SK-N-SH (cell line): ENCODE results near the gene PFDN5. TPM values are rescaled to one million over a fixed set of nuclear protein-coding genes. Genes with fewer than 3 reads are reported as not detected.

Experiments used
- CTCF ChIA-PET: fragments of 300-600, 350-600 bp; formaldehyde crosslinking; extraction: SDS; loops from one replicate; lab custom pipeline; 2021; lab: Yijun Ruan, JAX
- POLR2A ChIA-PET: fragments of 350-600 bp; sonication (Branson Sonifier 250); formaldehyde crosslinking; extraction: SDS; loops from one replicate; lab custom pipeline; 2020; ENCODE audit warnings: antibody characterized with exemption, inconsistent platforms; lab: Yijun Ruan, JAX
- DNase-seq: peaks from one replicate; pipeline ENCODE4 v3.0.0; 2012
- H2AFZ ChIP-seq: fragments of 200-600 bp; sonication (generic); 2 replicates; pipeline ENCODE4 v1.8.1; 2016; ENCODE audit warnings: antibody characterized with exemption, mild to moderate bottlenecking, low read depth
- H3F3A ChIP-seq: fragments of 200-600 bp; sonication (generic); replicated peaks from 2 replicates; pipeline ENCODE3; 2016; ENCODE audit warnings: antibody characterized with exemption, mild to moderate bottlenecking; ENCODE audit not compliant: insufficient read depth
- H3K27ac ChIP-seq, 2 experiments: fragments of 200-500 bp in 1 of 2; fragments of 200-600 bp in 1 of 2; sonication (Bioruptor generic) in 1 of 2; sonication (generic), shearing (Covaris generic) in 1 of 2; 2 replicates each; pipeline versions ENCODE4 v1.5.1 to v1.6.1; 2014 to 2016; ENCODE audit warnings: low read depth in 2 of 2, inconsistent platforms in 1 of 2, low read length in 1 of 2, mild to moderate bottlenecking in 1 of 2, mixed read lengths in 1 of 2
- H3K27me3 ChIP-seq: fragments of 200-600 bp; sonication (generic), shearing (Covaris generic); 2 replicates; pipeline ENCODE4 v1.6.1; 2016; ENCODE audit warnings: mixed run types; ENCODE audit not compliant: insufficient read depth
- H3K36me3 ChIP-seq, 2 experiments: fragments of 200-500 bp in 1 of 2; fragments of 200-600 bp in 1 of 2; sonication (Bioruptor generic) in 1 of 2; sonication (generic) in 1 of 2; replicated peaks in 1 of 2; 2 replicates each; pipeline versions ENCODE3 to v1.5.1; 2014 to 2016; ENCODE audit warnings: low read length in 1 of 2, mild to moderate bottlenecking in 1 of 2; ENCODE audit not compliant: insufficient read depth in 2 of 2, control insufficient read depth in 1 of 2
- H3K4me1 ChIP-seq, 2 experiments: fragments of 200-500 bp in 1 of 2; fragments of 200-600 bp in 1 of 2; sonication (Bioruptor generic) in 1 of 2; sonication (generic), shearing (Covaris generic) in 1 of 2; 2 replicates each; pipeline versions ENCODE4 v1.5.1 to v1.6.1; 2014 to 2016; ENCODE audit warnings: low read depth in 1 of 2, low read length in 1 of 2, mixed run types in 1 of 2; ENCODE audit not compliant: insufficient read depth in 2 of 2, control insufficient read depth in 1 of 2
- H3K4me2 ChIP-seq: fragments of 200-600 bp; sonication (generic), shearing (Covaris generic); 2 replicates; pipeline ENCODE4 v1.6.1; 2017; ENCODE audit warnings: mixed run types
- H3K4me3 ChIP-seq, 2 experiments: fragments of 200-500 bp in 1 of 2; fragments of 200-600 bp in 1 of 2; sonication (Bioruptor generic) in 1 of 2; sonication (generic), shearing (Covaris generic) in 1 of 2; 2 replicates each; pipeline versions ENCODE4 v1.5.1 to v1.8.1; 2014 to 2016; ENCODE audit warnings: low read depth in 2 of 2, inconsistent platforms in 1 of 2, low read length in 1 of 2, mild to moderate bottlenecking in 1 of 2, mixed read lengths in 1 of 2, moderate library complexity in 1 of 2
- H3K79me2 ChIP-seq: fragments of 200-600 bp; sonication (generic); 2 replicates; pipeline ENCODE4 v1.8.1; 2017; ENCODE audit warnings: mild to moderate bottlenecking; ENCODE audit not compliant: insufficient read depth
- H3K9ac ChIP-seq: fragments of 200-600 bp; sonication (generic); 2 replicates; pipeline ENCODE4 v1.6.1; 2017; ENCODE audit warnings: mixed run types
- H3K9me2 ChIP-seq: fragments of 200-600 bp; sonication (generic); 2 replicates; pipeline ENCODE4 v1.6.1; 2017; ENCODE audit warnings: mixed run types
- H3K9me3 ChIP-seq: fragments of 200-600 bp; sonication (generic); 2 replicates; pipeline ENCODE4 v1.6.1; 2017; ENCODE audit warnings: mixed run types, mild to moderate bottlenecking, moderate library complexity
- H4K20me1 ChIP-seq: fragments of 200-600 bp; sonication (generic); 2 replicates; pipeline ENCODE4 v1.6.1; 2017; ENCODE audit warnings: mild to moderate bottlenecking, mixed run types; ENCODE audit not compliant: insufficient read depth
- ELF1 ChIP-seq: IDR thresholded peaks from 2 replicates; pipeline ENCODE4 v1.4.0; 2012
- EZH2phosphoT487 ChIP-seq: fragments of 200-600 bp; sonication (generic); IDR thresholded peaks from 2 replicates; pipeline ENCODE4 v1.6.1; 2017; ENCODE audit warnings: low read depth, mixed run types, mild to moderate bottlenecking, antibody characterized with exemption, moderate library complexity, borderline replicate concordance
- FOSL2 ChIP-seq: IDR thresholded peaks from 2 replicates; pipeline ENCODE4 v1.4.0; 2012; ENCODE audit warnings: low read depth, mild to moderate bottlenecking, moderate library complexity, borderline replicate concordance
- FOXJ3 ChIP-seq: sonication (generic); formaldehyde crosslinking; IDR thresholded peaks from 2 replicates; pipeline ENCODE4 v1.5.1; 2020; ENCODE audit warnings: mild to moderate bottlenecking, missing genetic modification reagents
- FOXM1 ChIP-seq: IDR thresholded peaks from 2 replicates; pipeline ENCODE4 v1.4.0; 2012; ENCODE audit warnings: low read depth, mild to moderate bottlenecking
- GABPA ChIP-seq: IDR thresholded peaks from 2 replicates; pipeline ENCODE4 v1.4.0; 2012; ENCODE audit warnings: low read depth, mild to moderate bottlenecking
- JUND ChIP-seq: IDR thresholded peaks from 2 replicates; pipeline ENCODE4 v1.4.0; 2012
- MEF2A ChIP-seq: IDR thresholded peaks from 2 replicates; pipeline ENCODE4 v1.4.0; 2012; ENCODE audit warnings: low read depth, borderline replicate concordance
- NRF1 ChIP-seq: IDR thresholded peaks from 2 replicates; pipeline ENCODE4 v1.6.1; 2012; ENCODE audit warnings: low read depth, mild to moderate bottlenecking, low read length
- POLR2AphosphoS5 ChIP-seq: IDR thresholded peaks from 2 replicates; pipeline ENCODE4 v1.6.1; 2012; ENCODE audit warnings: low read depth, low read length
- RAD21 ChIP-seq: IDR thresholded peaks from 2 replicates; pipeline ENCODE4 v1.6.1; 2012; ENCODE audit warnings: mild to moderate bottlenecking, low read length
- RCOR1 ChIP-seq: fragments of 150-350 bp; IDR thresholded peaks from 2 replicates; pipeline ENCODE4 v1.6.1; 2017; ENCODE audit warnings: antibody characterized with exemption, low read length
- SIN3A ChIP-seq: IDR thresholded peaks from 2 replicates; pipeline ENCODE4 v1.6.1; 2012; ENCODE audit warnings: low read depth, mild to moderate bottlenecking, low read length, moderate library complexity, borderline replicate concordance
- TCF12 ChIP-seq: IDR thresholded peaks from 2 replicates; pipeline ENCODE4 v1.4.0; 2012
- YY1 ChIP-seq: IDR thresholded peaks from 2 replicates; pipeline ENCODE4 v1.4.0; 2012; ENCODE audit warnings: low read depth, mild to moderate bottlenecking
- ZBTB33 ChIP-seq: IDR thresholded peaks from 2 replicates; pipeline ENCODE4 v1.4.0; 2012; ENCODE audit warnings: low read depth, borderline replicate concordance
- WGBS: methylation state at CpG from one replicate; pipeline ENCODE4 v1.1.6; 2017; ENCODE audit warnings: low lambda C conversion rate; 5-methylcytosine and 5-hydroxymethylcytosine counted together
- polyA plus RNA-seq, 3 experiments: library from polyadenylated mRNA; depleted of rRNA; stranded (reverse); fragments of >200 nt; gene quantifications; 2 replicates each; pipeline ENCODE4 v1.2.3, GENCODE V29; 2012
- TF ChIP-seq, protein P1 (sequence below): IDR thresholded peaks from 2 replicates; pipeline ENCODE4 v1.4.0; 2012; ENCODE audit warnings: low read depth
- TF ChIP-seq, protein P2 (sequence below): IDR thresholded peaks from 2 replicates; pipeline ENCODE4 v1.6.1; 2012; ENCODE audit warnings: mild to moderate bottlenecking, low read depth, low read length, moderate library complexity

PFDN5 gene
- polyA plus RNA-seq, 1 of the 3 experiments (the other 2 are of a cell fraction): 1,198 TPM

DNA sequence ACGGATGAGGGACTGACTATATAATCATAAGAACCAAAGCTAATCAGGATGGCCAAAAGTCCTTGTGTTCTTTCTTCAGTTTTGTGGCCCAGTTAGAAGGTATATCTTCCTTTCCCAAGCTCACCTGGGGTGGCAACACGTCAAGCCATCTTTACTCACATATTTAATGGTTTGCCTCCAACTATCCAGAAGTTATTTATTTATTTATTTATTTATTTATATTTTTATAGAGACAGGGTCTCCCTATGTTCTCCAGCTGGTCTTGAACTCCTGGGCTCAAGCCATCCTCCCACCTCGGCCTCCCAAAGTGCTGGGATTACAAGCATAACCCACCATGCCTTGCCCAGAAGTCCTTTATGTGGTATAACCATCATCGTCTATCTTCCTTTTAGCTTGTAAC is 52.6 kb downstream of the PFDN5 start:
- DNase-seq: no peak
- Histone ChIP-seq H3K27me3 (no peaks in the 10 kb centered on the region), H4K20me1 (no peaks in the 10 kb centered on the region), H3K9me3 (no peaks in the 10 kb centered on the region), H3K4me2 (no peak overlapping the region), H3K36me3 (no peaks in the 10 kb centered on the region), H3F3A (peaks cover 14% of the 10 kb centered on the region), H3K9ac (no peak overlapping the region), H3K27ac (no peak overlapping the region), H2AFZ (no peak overlapping the region), H3K4me3 (no peak overlapping the region), H3K4me1 (peaks cover 0 to 14% of the 10 kb centered on the region in 2 experiments; a peak in 2 of 4 replicates), H3K9me2 (no peaks in the 10 kb centered on the region), H3K79me2 (no peaks in the 10 kb centered on the region)
- ChIA-PET POLR2A (interaction anchor here (1.7 kb wide), 1 partner anchor 26 kb away, joined by 6 read pairs; the partner anchor contains the start of gene AAAS), CTCF (interaction anchor here (0.6 to 8.5 kb wide), 6 partner anchors 13 to 1593 kb away, joined by 3 to 294 read pairs (median 6); partner anchors contain the start of genes AAAS and AMHR2)
- WGBS: 95% methylated on average over 4 of the region's 4 CpGs
- TF ChIP-seq, protein P1, sequence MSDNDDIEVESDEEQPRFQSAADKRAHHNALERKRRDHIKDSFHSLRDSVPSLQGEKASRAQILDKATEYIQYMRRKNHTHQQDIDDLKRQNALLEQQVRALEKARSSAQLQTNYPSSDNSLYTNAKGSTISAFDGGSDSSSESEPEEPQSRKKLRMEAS: no peak
- TF ChIP-seq, protein P2, sequence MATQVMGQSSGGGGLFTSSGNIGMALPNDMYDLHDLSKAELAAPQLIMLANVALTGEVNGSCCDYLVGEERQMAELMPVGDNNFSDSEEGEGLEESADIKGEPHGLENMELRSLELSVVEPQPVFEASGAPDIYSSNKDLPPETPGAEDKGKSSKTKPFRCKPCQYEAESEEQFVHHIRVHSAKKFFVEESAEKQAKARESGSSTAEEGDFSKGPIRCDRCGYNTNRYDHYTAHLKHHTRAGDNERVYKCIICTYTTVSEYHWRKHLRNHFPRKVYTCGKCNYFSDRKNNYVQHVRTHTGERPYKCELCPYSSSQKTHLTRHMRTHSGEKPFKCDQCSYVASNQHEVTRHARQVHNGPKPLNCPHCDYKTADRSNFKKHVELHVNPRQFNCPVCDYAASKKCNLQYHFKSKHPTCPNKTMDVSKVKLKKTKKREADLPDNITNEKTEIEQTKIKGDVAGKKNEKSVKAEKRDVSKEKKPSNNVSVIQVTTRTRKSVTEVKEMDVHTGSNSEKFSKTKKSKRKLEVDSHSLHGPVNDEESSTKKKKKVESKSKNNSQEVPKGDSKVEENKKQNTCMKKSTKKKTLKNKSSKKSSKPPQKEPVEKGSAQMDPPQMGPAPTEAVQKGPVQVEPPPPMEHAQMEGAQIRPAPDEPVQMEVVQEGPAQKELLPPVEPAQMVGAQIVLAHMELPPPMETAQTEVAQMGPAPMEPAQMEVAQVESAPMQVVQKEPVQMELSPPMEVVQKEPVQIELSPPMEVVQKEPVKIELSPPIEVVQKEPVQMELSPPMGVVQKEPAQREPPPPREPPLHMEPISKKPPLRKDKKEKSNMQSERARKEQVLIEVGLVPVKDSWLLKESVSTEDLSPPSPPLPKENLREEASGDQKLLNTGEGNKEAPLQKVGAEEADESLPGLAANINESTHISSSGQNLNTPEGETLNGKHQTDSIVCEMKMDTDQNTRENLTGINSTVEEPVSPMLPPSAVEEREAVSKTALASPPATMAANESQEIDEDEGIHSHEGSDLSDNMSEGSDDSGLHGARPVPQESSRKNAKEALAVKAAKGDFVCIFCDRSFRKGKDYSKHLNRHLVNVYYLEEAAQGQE: no peak
- no peak for TF ChIP-seq SIN3A
- TF ChIP-seq YY1: no peak
- no peak for TF ChIP-seq GABPA
- TF ChIP-seq NRF1: no peak
- TF ChIP-seq POLR2AphosphoS5: no peak
- no peak for TF ChIP-seq ELF1
- TF ChIP-seq JUND: no peak
- no peak for TF ChIP-seq MEF2A
- TF ChIP-seq TCF12: no peak
- TF ChIP-seq RAD21: no peak
- no peak for TF ChIP-seq FOSL2
- TF ChIP-seq FOXJ3 (CRISPR knock-in tag): no peak
- TF ChIP-seq ZBTB33: no peak
- TF ChIP-seq RCOR1: no peak
- TF ChIP-seq FOXM1: no peak
- no peak for TF ChIP-seq EZH2phosphoT487

Other genes with a start within 250 kb of the PFDN5 start
- gene TNS2, start 245.5 kb upstream of the PFDN5 start, polyA plus RNA-seq (2012; rRNA removed): 32.7 and 50.0 TPM in 2 replicates
- gene SPRYD3, start 216.2 kb upstream of the PFDN5 start, polyA plus RNA-seq (2012; rRNA removed): 20.3 and 25.8 TPM in 2 replicates
- 290 and 570 TPM in 2 replicates for gene IGFBP6, start 197.9 kb upstream of the PFDN5 start, polyA plus RNA-seq (2012; rRNA removed)
- gene SOAT2, start 192.1 kb upstream of the PFDN5 start, polyA plus RNA-seq (2012; rRNA removed): 0.13 and 0.18 TPM in 2 replicates
- 14.6 and 21.8 TPM in 2 replicates for gene ZNF740, start 114.8 kb upstream of the PFDN5 start, polyA plus RNA-seq (2012; rRNA removed)
- gene CSAD, start 114.6 kb upstream of the PFDN5 start, polyA plus RNA-seq (2012; rRNA removed): 32.2 and 45.4 TPM in 2 replicates
- gene ITGB7, start 88.3 kb upstream of the PFDN5 start, polyA plus RNA-seq (2012; rRNA removed): 0.25 and 0.31 TPM in 2 replicates
- gene RARG, start 63.3 kb upstream of the PFDN5 start, polyA plus RNA-seq (2012; rRNA removed): 35.0 and 36.6 TPM in 2 replicates
- 6.9 and 8.6 TPM in 2 replicates for gene ESPL1, start 27.2 kb upstream of the PFDN5 start, polyA plus RNA-seq (2012; rRNA removed)
- gene MYG1, start 4.2 kb downstream of the PFDN5 start, polyA plus RNA-seq (2012; rRNA removed): 93.5 and 101 TPM in 2 replicates
- gene AAAS, start 26.1 kb downstream of the PFDN5 start, polyA plus RNA-seq (2012; rRNA removed): 64.9 and 70.6 TPM in 2 replicates
- not detected in 2 replicates for gene SP7, start 40.8 kb downstream of the PFDN5 start, polyA plus RNA-seq (2012; rRNA removed)
- 12.9 and 18.8 TPM in 2 replicates for gene SP1, start 84.6 kb downstream of the PFDN5 start, polyA plus RNA-seq (2012; rRNA removed)
- gene AMHR2, start 128.3 kb downstream of the PFDN5 start, polyA plus RNA-seq (2012; rRNA removed): 0.03 and 0.06 TPM in 2 replicates
- gene PRR13, start 146.2 kb downstream of the PFDN5 start, polyA plus RNA-seq (2012; rRNA removed): 58.5 and 59.3 TPM in 2 replicates
- gene PCBP2, start 156.6 kb downstream of the PFDN5 start, polyA plus RNA-seq (2012; rRNA removed): 336 and 368 TPM in 2 replicates
- 57.6 and 80.9 TPM in 2 replicates for gene MAP3K12, start 203.9 kb downstream of the PFDN5 start, polyA plus RNA-seq (2012; rRNA removed)
- gene TARBP2, start 205.7 kb downstream of the PFDN5 start, polyA plus RNA-seq (2012; rRNA removed): 57.8 and 69.8 TPM in 2 replicates
- gene NPFF, start 211.9 kb downstream of the PFDN5 start, polyA plus RNA-seq (2012; rRNA removed): 0.13 TPM in 1 of 2 replicates, not detected in the other